Sigmoid colon (tissue), 4 donors: ENCODE measurements around the gene APAF1.

ENCODE experiments used
- EP300 ChIP-seq, 4 donors: sonication (generic); formaldehyde crosslinking; IDR thresholded peaks; one replicate each; pipeline ENCODE4 v1.6.1; 2017; ENCODE audit warnings: antibody characterized with exemption in 4 of 4
- POLR2A ChIP-seq, 2 donors: fragments of 450-650 bp; IDR thresholded peaks; one replicate each; pipeline ENCODE4 v1.6.1; 2016; ENCODE audit warnings: antibody characterized with exemption in 2 of 2, mild to moderate bottlenecking in 2 of 2, moderate library complexity in 2 of 2

GRCh38 chr12:98751580-98752115 is 106.6 kb downstream of the APAF1 start:
- TF ChIP-seq POLR2A (IDR thresholded peaks at IDR 0.05) = no peak
- TF ChIP-seq EP300 (IDR thresholded peaks at IDR 0.05) = no peak
